Kidney (tissue), 14 donors: Measurements from ENCODE around the gene RAB2B. TPM values are rescaled to one million over a fixed set of nuclear protein-coding genes. Genes with fewer than 3 reads are reported as not detected.
A peak's percentile ranks its signal among the peaks of the same experiment; 100 is the strongest.

ENCODE experiments used
- DNase-seq, 5 donors: peaks; one replicate each; pipeline ENCODE4 v3.0.0-alpha.2; 2013 to 2020
- FAIRE-seq: peaks from 2 replicates; lab custom pipeline; 2012; peaks lifted over from hg19 to GRCh38; lab: Jason Lieb, UNC
- H3K27ac ChIP-seq, 2 donors: one replicate each; pipeline ENCODE4 v1.7.0; 2013; ENCODE audit warnings: low read depth in 2 of 2, low read length in 2 of 2, inconsistent platforms in 1 of 2
- H3K27me3 ChIP-seq: one replicate; pipeline ENCODE4 v1.7.1; 2013; ENCODE audit warnings: low read length, inconsistent platforms; ENCODE audit not compliant: control insufficient read depth, insufficient read depth
- H3K36me3 ChIP-seq, 3 donors: one replicate each; pipeline versions ENCODE4 v1.7.0 to v1.7.1; 2013; ENCODE audit warnings: low read length in 3 of 3, control low read depth in 1 of 3, inconsistent platforms in 1 of 3; ENCODE audit not compliant: insufficient read depth in 3 of 3, control insufficient read depth in 2 of 3
- H3K4me1 ChIP-seq, 3 donors: one replicate each; pipeline versions ENCODE4 v1.7.0 to v1.7.1; 2013; ENCODE audit warnings: low read length in 3 of 3, inconsistent platforms in 1 of 3, low read depth in 1 of 3; ENCODE audit not compliant: control insufficient read depth in 2 of 3, insufficient read depth in 2 of 3
- H3K4me3 ChIP-seq, 3 donors: one replicate each; pipeline versions ENCODE4 v1.7.0 to v1.8.1; 2013; ENCODE audit warnings: low read length in 3 of 3, control low read depth in 1 of 3, inconsistent platforms in 1 of 3
- H3K9ac ChIP-seq, 3 donors: one replicate each; pipeline versions ENCODE4 v1.7.0 to v1.7.1; 2013; ENCODE audit warnings: low read length in 3 of 3, control low read depth in 1 of 3, inconsistent platforms in 1 of 3
- H3K9me3 ChIP-seq, 3 donors: one replicate each; pipeline versions ENCODE4 v1.7.0 to v1.7.1; 2013; ENCODE audit warnings: low read length in 3 of 3, control low read depth in 1 of 3, inconsistent platforms in 1 of 3; ENCODE audit not compliant: control insufficient read depth in 2 of 3, insufficient read depth in 1 of 3
- intact Hi-C: fragments of 100-400 bp; cut with DNase I; formaldehyde crosslinking; loops from one replicate; pipeline ENCODE4 v1.11.1; 2022
- polyA plus RNA-seq: library from polyadenylated mRNA; stranded (reverse); fragments of 350-450 nt; fragmentation: Illumina TruSeq; extraction: RNeasy Lipid Tissue Mini Kit (QIAGEN cat#74804); gene quantifications from one replicate; pipeline ENCODE4 v1.2.3, GENCODE V29; 2014; ENCODE audit warnings: low read depth, low replicate concordance; ENCODE audit not compliant: insufficient read depth
- total RNA-seq: library from RNA; stranded (reverse); fragmentation: NEBNext Ultra II Directional; extraction: Animal tissue kit (Norgen Biotek cat#: 25700); gene quantifications from one replicate; pipeline ENCODE4 v1.2.1, GENCODE V29; 2021
- TF ChIP-seq, protein P1 (sequence below): IDR thresholded peaks from 3 replicates; pipeline ENCODE4 v1.5.1; 2012; ENCODE audit warnings: mild to moderate bottlenecking, moderate library complexity, borderline replicate concordance; ENCODE audit not compliant: insufficient read depth; ENCODE audit errors: extremely low read depth
- donor health status: control.
- donor health status: control.
- donor health status: control.
- donor health status: control.
- donor health status: control.
- donor health status: DM: yes; HTN: yes; CAD: no.
- donor health status: Normal renal cell carcinoma (clear cell type).

Gene RAB2B
- total and polyA plus RNA-seq, 2 donors from 2014 or later, result 12.2 to 22.7 TPM

DNA sequence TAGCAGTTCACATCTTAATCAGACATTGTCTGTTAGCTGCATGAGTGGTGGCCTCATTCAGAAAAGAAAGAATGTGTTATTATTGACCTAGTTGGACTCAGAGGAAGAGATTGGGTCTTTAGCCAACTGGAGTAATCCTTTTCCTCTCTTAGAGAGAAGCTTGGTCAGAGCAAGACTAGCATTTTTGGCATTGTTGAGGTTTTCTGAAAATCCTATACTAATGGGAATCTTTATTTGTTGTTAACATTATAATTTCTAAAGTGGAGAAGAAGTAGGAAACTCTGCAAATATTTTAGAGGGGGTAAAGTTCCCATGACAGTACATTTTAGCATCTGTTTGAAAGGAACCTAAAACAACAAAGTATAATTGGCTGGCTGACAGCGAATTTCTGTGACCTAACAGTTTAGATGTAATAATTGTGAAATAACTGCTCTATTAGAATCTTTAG, 9.9 kb upstream of the RAB2B start:
- H3K9me3 ChIP-seq, result no peaks in the 10 kb centered on the region
- intact Hi-C loops, result no loop called here
- DNase-seq (no peak), FAIRE-seq (no peak)
- no peak overlapping the region for H3K4me3 ChIP-seq
- no peak overlapping the region for H3K9ac ChIP-seq
- no peaks in the 10 kb centered on the region for H3K27me3 ChIP-seq
- no peaks in the 10 kb centered on the region for H3K4me1 ChIP-seq
- H3K27ac ChIP-seq, result no peak overlapping the region
- peaks cover 3 to 28% (median 12%) of the 10 kb centered on the region in 3 donors for H3K36me3 ChIP-seq
- TF ChIP-seq, protein P1, sequence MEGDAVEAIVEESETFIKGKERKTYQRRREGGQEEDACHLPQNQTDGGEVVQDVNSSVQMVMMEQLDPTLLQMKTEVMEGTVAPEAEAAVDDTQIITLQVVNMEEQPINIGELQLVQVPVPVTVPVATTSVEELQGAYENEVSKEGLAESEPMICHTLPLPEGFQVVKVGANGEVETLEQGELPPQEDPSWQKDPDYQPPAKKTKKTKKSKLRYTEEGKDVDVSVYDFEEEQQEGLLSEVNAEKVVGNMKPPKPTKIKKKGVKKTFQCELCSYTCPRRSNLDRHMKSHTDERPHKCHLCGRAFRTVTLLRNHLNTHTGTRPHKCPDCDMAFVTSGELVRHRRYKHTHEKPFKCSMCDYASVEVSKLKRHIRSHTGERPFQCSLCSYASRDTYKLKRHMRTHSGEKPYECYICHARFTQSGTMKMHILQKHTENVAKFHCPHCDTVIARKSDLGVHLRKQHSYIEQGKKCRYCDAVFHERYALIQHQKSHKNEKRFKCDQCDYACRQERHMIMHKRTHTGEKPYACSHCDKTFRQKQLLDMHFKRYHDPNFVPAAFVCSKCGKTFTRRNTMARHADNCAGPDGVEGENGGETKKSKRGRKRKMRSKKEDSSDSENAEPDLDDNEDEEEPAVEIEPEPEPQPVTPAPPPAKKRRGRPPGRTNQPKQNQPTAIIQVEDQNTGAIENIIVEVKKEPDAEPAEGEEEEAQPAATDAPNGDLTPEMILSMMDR, result no peak

DNA sequence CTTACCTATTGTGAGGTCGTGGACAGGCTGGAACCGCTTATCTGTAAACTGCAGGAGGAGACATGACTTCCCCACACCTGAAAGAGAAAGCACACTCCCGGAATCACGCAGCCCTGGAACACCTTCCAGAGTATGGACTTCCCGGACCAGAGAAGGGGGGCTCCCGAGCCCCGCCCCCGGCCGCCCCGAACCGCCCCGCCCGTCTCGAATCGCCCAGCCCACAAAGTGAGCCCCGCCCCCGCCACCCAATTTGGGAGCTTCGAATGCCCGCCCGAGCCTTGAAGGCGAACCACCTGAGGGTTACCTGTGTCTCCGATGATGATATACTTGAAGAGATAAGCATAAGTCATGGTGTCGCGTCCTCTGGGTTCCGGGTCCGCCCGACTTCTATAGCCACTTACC, 235 bp downstream of the RAB2B start:
- Histone ChIP-seq H3K9me3 (no peaks in the 10 kb centered on the region), H3K27ac (peak overlapping the region; percentile 63 to 88), H3K4me1 (peaks cover 0 to 4% (median 0%) of the 10 kb centered on the region in 3 donors), H3K4me3 (peak overlapping the region; percentile 88 to 96 (median 94)), H3K36me3 (peaks cover 4 to 8% (median 5%) of the 10 kb centered on the region in 3 donors), H3K27me3 (no peaks in the 10 kb centered on the region), H3K9ac (peak overlapping the region; percentile 77 to 95 (median 85))
- TF ChIP-seq, protein P1, result no peak
- FAIRE-seq (no peak), DNase-seq (peak in 2 of 5 donors; percentile 92 to 94)
- intact Hi-C loops, result no loop called here

DNA sequence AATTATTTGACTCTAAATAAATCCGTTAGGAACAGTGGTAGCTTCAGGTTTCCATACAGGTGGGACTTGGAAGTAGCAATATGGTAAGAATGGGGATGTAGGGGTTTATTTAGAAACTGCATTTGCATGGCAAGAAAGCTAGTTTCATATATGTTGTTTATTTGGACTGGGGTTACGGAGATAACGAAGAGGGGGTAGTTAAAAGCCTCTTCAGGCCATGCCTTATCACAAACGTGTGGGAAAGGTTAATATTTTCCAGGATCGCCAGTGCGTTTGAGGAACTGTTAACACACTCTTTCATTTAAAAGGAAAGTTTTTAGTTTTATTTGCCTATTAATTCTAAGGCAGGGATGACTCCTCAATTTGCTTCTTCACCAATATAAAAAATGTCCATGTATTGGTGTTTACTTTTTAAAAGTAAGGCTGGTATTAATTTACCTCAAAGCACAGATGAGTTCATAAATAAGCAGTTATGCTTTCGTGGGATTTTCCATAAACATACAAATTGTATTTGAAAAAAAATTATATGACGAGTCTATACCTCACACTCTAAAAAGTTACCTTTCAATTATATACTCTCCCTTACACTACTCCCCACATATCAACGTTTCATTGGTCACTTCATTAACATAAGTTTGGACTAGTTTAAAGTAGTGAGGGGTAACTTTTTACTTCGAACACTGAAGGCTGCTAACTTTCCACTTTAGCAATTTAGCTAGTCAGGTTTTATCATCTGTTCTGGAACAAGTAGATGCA, 814 bp downstream of the RAB2B start:
- no peaks in the 10 kb centered on the region for H3K27me3 ChIP-seq
- FAIRE-seq (no peak), DNase-seq (peak in 1 of 5 donors; percentile 1)
- H3K27ac ChIP-seq, result peak overlapping the region; percentile 63 to 88
- no peaks in the 10 kb centered on the region for H3K9me3 ChIP-seq
- H3K4me3 ChIP-seq, result peak overlapping the region; percentile 88 to 96 (median 94)
- peaks cover 0 to 4% (median 0%) of the 10 kb centered on the region in 3 donors for H3K4me1 ChIP-seq
- peak overlapping the region; percentile 77 to 95 (median 85) for H3K9ac ChIP-seq
- intact Hi-C loops, result no loop called here
- TF ChIP-seq, protein P1, result no peak
- H3K36me3 ChIP-seq, result peaks cover 4 to 8% (median 5%) of the 10 kb centered on the region in 3 donors
